GM12878 (cell line): ENCODE results near the gene SYNPR. TPM values are rescaled to one million over a fixed set of nuclear protein-coding genes. Genes with fewer than 3 reads are reported as not detected.

Source experiments
- ATAC-seq: fragments of 200-7000 bp; cut with Tn5 transposase; 3 replicates; pipeline ENCODE4 v1.9.1; 2020; ENCODE audit warnings: mild to moderate bottlenecking, moderate library complexity
- BruUV-seq: library from RNA; stranded (reverse); fragments of 400-500 nt; replicated peaks from 2 replicates; lab custom pipeline; 2021; lab: Mats Ljungman, UMichigan
- CTCF ChIA-PET: fragments of 300-600 bp; sonication (Branson Sonifier 250); formaldehyde crosslinking; extraction: SDS; loops from one replicate; lab custom pipeline; 2021; ENCODE audit warnings: inconsistent platforms; lab: Yijun Ruan, JAX
- POLR2A ChIA-PET: fragments of 350-600 bp; formaldehyde crosslinking; extraction: SDS; loops from one replicate; lab custom pipeline; 2021; ENCODE audit warnings: inconsistent platforms; lab: Charles Lee
- RAD21 ChIA-PET: fragments of 300-600 bp; sonication (Branson Sonifier 250); formaldehyde crosslinking; loops from one replicate; lab custom pipeline; 2023; ENCODE audit warnings: antibody characterized with exemption; ENCODE audit not compliant: unreplicated experiment; lab: Charles Lee
- SMC1A ChIA-PET: fragments of 300-600 bp; sonication (Branson Sonifier 250); formaldehyde crosslinking; loops from one replicate; lab custom pipeline; 2023; ENCODE audit not compliant: unreplicated experiment, uncharacterized antibody; lab: Charles Lee
- DNase-seq: peaks from one replicate; pipeline ENCODE4 v3.0.0-alpha.2; 2011; ENCODE audit warnings: low read depth, low spot score
- FAIRE-seq: peaks from 3 replicates; lab custom pipeline; 2011; peaks lifted over from hg19 to GRCh38; lab: Jason Lieb, UNC
- H2AFZ ChIP-seq: 2 replicates; pipeline ENCODE4 v1.6.0; 2011; ENCODE audit warnings: low read depth, low read length, control low read depth; ENCODE audit not compliant: control insufficient read depth
- H3K27ac ChIP-seq: 2 replicates; pipeline ENCODE4 v1.5.1; 2011; ENCODE audit warnings: control low read depth; ENCODE audit not compliant: control insufficient read depth, insufficient read depth
- H3K27me3 ChIP-seq, 2 experiments: replicated peaks in 1 of 2; 2 replicates each; pipeline versions ENCODE4 v1.6.0 to v1.6.1; 2011; ENCODE audit warnings: low read length in 1 of 2; ENCODE audit not compliant: control insufficient read depth in 2 of 2, insufficient read depth in 2 of 2
- H3K36me3 ChIP-seq, 2 experiments: 2 replicates each; pipeline ENCODE4 v1.5.1; 2011; ENCODE audit warnings: low read length in 1 of 2; ENCODE audit not compliant: control insufficient read depth in 2 of 2, insufficient read depth in 2 of 2
- H3K4me1 ChIP-seq: 2 replicates; pipeline ENCODE4 v1.6.1; 2011; ENCODE audit warnings: mild to moderate bottlenecking, low read length, moderate library complexity, mixed read lengths; ENCODE audit not compliant: control insufficient read depth, insufficient read depth
- H3K4me2 ChIP-seq: 2 replicates; pipeline ENCODE4 v1.6.0; 2011; ENCODE audit warnings: control low read depth; ENCODE audit not compliant: control insufficient read depth, insufficient read depth
- H3K4me3 ChIP-seq: fragments of 200-600 bp; sonication (generic); 2 replicates; pipeline ENCODE4 v1.5.1; 2016
- H3K79me2 ChIP-seq: 2 replicates; pipeline ENCODE4 v1.6.0; 2011; ENCODE audit warnings: low read length; ENCODE audit not compliant: control insufficient read depth, insufficient read depth
- H3K9ac ChIP-seq: 2 replicates; pipeline ENCODE4 v1.8.0; 2011; ENCODE audit warnings: low read length, control low read depth, mixed read lengths; ENCODE audit not compliant: control insufficient read depth, insufficient read depth
- H3K9me3 ChIP-seq: replicated peaks from 3 replicates; pipeline ENCODE4 v1.5.1; 2011; ENCODE audit warnings: mild to moderate bottlenecking, low read length; ENCODE audit not compliant: control insufficient read depth, insufficient read depth
- H4K20me1 ChIP-seq: 2 replicates; pipeline ENCODE4 v1.6.0; 2011; ENCODE audit not compliant: control insufficient read depth, insufficient read depth
- CHD4 ChIP-seq: fragments of 200-600 bp; sonication (generic); IDR thresholded peaks from 2 replicates; pipeline ENCODE4 v1.6.1; 2016; ENCODE audit warnings: mild to moderate bottlenecking
- EGR1 ChIP-seq, 2 experiments: IDR thresholded peaks; 1 replicate in 1 of 2; 2 replicates in 1 of 2; pipeline ENCODE4 v1.6.1; 2011 to 2012; ENCODE audit warnings: low read depth in 2 of 2, low read length in 2 of 2, borderline replicate concordance in 1 of 2, mild to moderate bottlenecking in 1 of 2, moderate library complexity in 1 of 2
- HDAC2 ChIP-seq: fragments of 200-600 bp; sonication (generic); IDR thresholded peaks from 2 replicates; pipeline ENCODE4 v1.6.1; 2017
- HDGF ChIP-seq: fragments of 450-650 bp; IDR thresholded peaks from 2 replicates; pipeline ENCODE4 v1.6.1; 2016; ENCODE audit warnings: antibody characterized with exemption
- IKZF1 ChIP-seq: fragments of 450-650 bp; conservative IDR thresholded peaks from 2 replicates; pipeline ENCODE4 v1.6.1; 2017; ENCODE audit warnings: antibody characterized with exemption, mild to moderate bottlenecking
- JUNB ChIP-seq: IDR thresholded peaks from 2 replicates; pipeline ENCODE4 v1.6.1; 2016; ENCODE audit warnings: antibody characterized with exemption, mild to moderate bottlenecking
- JUND ChIP-seq: IDR thresholded peaks from 2 replicates; pipeline ENCODE4 v1.6.1; 2012; ENCODE audit warnings: low read depth, mild to moderate bottlenecking, low read length, improper control_type of control experiment, moderate library complexity
- MTA2 ChIP-seq: fragments of 450-650 bp; IDR thresholded peaks from 2 replicates; pipeline ENCODE4 v1.6.1; 2016; ENCODE audit warnings: low read depth, mild to moderate bottlenecking, moderate library complexity
- NR2C1 ChIP-seq: fragments of 450-650 bp; IDR thresholded peaks from 2 replicates; pipeline ENCODE4 v1.6.1; 2017; ENCODE audit warnings: antibody characterized with exemption, mild to moderate bottlenecking, moderate library complexity
- NR2C2 ChIP-seq: IDR thresholded peaks from 2 replicates; pipeline ENCODE4 v1.6.1; 2011; ENCODE audit warnings: borderline replicate concordance, low read depth; ENCODE audit not compliant: control insufficient read depth, insufficient read length
- RB1 ChIP-seq: fragments of 450-650 bp; formaldehyde crosslinking; IDR thresholded peaks from 2 replicates; pipeline ENCODE4 v1.6.1; 2017; ENCODE audit warnings: mild to moderate bottlenecking, borderline replicate concordance
- RELA ChIP-seq: fragments of 450-650 bp; IDR thresholded peaks from 2 replicates; pipeline ENCODE4 v1.8.0; 2014; ENCODE audit warnings: borderline replicate concordance; ENCODE audit not compliant: partially characterized antibody
- RUNX3 ChIP-seq: IDR thresholded peaks from 2 replicates; pipeline ENCODE4 v1.6.1; 2012; ENCODE audit warnings: low read length, inconsistent platforms
- SIX5 ChIP-seq: IDR thresholded peaks from 2 replicates; pipeline ENCODE4 v1.6.1; 2011; ENCODE audit warnings: mild to moderate bottlenecking, low read depth, low read length, moderate library complexity; ENCODE audit not compliant: severe bottlenecking
- TAF1 ChIP-seq: IDR thresholded peaks from 2 replicates; pipeline ENCODE4 v1.6.1; 2011; ENCODE audit warnings: mild to moderate bottlenecking, low read depth, low read length, borderline replicate concordance
- TARDBP ChIP-seq: IDR thresholded peaks from 2 replicates; pipeline ENCODE4 v1.6.1; 2016; ENCODE audit warnings: borderline replicate concordance
- ZBED1 ChIP-seq: IDR thresholded peaks from 2 replicates; pipeline ENCODE4 v1.6.1; 2016; ENCODE audit warnings: borderline replicate concordance
- ZNF207 ChIP-seq: fragments of 450-650 bp; IDR thresholded peaks from 2 replicates; pipeline ENCODE4 v1.6.1; 2014; ENCODE audit warnings: antibody characterized with exemption, mild to moderate bottlenecking, borderline replicate concordance
- ZNF384 ChIP-seq: IDR thresholded peaks from 2 replicates; pipeline ENCODE4 v1.6.1; 2012; ENCODE audit warnings: low read depth, mild to moderate bottlenecking, low read length, improper control_type of control experiment, borderline replicate concordance
- WGBS: methylation state at CpG from one replicate; pipeline ENCODE4 v1.1.6; 2016; ENCODE audit warnings: low lambda C conversion rate; ENCODE audit not compliant: insufficient replicate concordance, insufficient coverage; ENCODE audit errors: missing lambda C conversion rate; 5-methylcytosine and 5-hydroxymethylcytosine counted together
- in situ Hi-C: fragments of 300-500 bp; cut with MboI; formaldehyde crosslinking; loops from 9 replicates; pipeline ENCODE4 v1.14.3; 2018; ENCODE audit warnings: mixed read lengths
- intact Hi-C: fragments of 100-400 bp; cut with micrococcal nuclease; formaldehyde crosslinking; loops from one replicate; pipeline ENCODE4 v1.14.2; 2022; ENCODE audit not compliant: unreplicated experiment
- polyA plus RNA-seq, 11 experiments: library from polyadenylated mRNA; depleted of rRNA in 4 of 11; unstranded in 6 of 11; stranded (reverse) in 5 of 11; fragments of >200 nt; fragmentation: Nextera tagmentation in 4 of 11; fragmentation: Illumina TruSeq in 1 of 11; extraction: Ambion mirVana in 4 of 11; extraction: Trizol in 1 of 11; gene quantifications; 1 replicate in 1 of 11; 2 replicates in 10 of 11; pipeline versions ENCODE4 v1.2.1 to v1.2.3, GENCODE V29; 2011 to 2016; ENCODE audit warnings: inconsistent platforms in 2 of 11, missing spikeins in 2 of 11, low read depth in 1 of 11
- total RNA-seq, 4 experiments: library from RNA; depleted of rRNA in 3 of 4; stranded (reverse); fragments of >200 nt in 3 of 4; fragmentation: Illumina TruSeq in 1 of 4; extraction: Trizol in 1 of 4; gene quantifications; 2 replicates each; pipeline versions ENCODE4 v1.2.1 to v1.2.3, GENCODE V29; 2013 to 2021
- TF ChIP-seq, protein P1 (sequence below): fragments of 450-650 bp; IDR thresholded peaks from 2 replicates; pipeline ENCODE4 v1.6.1; 2017; ENCODE audit warnings: mild to moderate bottlenecking, moderate library complexity
- TF ChIP-seq, protein P2 (sequence below): fragments of 450-650 bp; IDR thresholded peaks from 2 replicates; pipeline ENCODE4 v1.6.1; 2017; ENCODE audit warnings: low read depth, mild to moderate bottlenecking, moderate library complexity

The SYNPR gene
- total and polyA plus RNA-seq, 10 of the 15 experiments (the other 5 are each of a cell fraction or from before 2014, with no cell fraction given), result not detected

DNA sequence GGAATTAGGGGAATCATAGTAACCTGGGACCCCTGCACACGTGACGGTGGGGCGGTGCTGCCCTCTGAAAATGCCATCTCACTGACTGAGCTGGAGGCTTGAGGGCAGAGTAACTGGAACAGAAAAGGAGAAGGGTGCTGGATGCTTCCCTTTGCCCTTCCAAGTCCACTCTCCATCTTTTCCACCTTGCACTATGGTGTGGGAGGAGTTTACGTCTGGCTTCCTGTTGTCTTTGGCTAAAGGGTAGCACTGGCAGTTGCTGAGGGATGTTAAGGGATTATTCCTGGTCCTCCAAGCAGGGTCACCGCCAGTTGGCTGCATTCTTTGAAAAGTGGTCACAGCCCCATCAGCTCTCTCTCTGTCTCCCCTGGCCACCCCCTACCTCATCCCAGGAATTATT is 245.0 kb downstream of the SYNPR start (continued):
- TF ChIP-seq, protein P1, sequence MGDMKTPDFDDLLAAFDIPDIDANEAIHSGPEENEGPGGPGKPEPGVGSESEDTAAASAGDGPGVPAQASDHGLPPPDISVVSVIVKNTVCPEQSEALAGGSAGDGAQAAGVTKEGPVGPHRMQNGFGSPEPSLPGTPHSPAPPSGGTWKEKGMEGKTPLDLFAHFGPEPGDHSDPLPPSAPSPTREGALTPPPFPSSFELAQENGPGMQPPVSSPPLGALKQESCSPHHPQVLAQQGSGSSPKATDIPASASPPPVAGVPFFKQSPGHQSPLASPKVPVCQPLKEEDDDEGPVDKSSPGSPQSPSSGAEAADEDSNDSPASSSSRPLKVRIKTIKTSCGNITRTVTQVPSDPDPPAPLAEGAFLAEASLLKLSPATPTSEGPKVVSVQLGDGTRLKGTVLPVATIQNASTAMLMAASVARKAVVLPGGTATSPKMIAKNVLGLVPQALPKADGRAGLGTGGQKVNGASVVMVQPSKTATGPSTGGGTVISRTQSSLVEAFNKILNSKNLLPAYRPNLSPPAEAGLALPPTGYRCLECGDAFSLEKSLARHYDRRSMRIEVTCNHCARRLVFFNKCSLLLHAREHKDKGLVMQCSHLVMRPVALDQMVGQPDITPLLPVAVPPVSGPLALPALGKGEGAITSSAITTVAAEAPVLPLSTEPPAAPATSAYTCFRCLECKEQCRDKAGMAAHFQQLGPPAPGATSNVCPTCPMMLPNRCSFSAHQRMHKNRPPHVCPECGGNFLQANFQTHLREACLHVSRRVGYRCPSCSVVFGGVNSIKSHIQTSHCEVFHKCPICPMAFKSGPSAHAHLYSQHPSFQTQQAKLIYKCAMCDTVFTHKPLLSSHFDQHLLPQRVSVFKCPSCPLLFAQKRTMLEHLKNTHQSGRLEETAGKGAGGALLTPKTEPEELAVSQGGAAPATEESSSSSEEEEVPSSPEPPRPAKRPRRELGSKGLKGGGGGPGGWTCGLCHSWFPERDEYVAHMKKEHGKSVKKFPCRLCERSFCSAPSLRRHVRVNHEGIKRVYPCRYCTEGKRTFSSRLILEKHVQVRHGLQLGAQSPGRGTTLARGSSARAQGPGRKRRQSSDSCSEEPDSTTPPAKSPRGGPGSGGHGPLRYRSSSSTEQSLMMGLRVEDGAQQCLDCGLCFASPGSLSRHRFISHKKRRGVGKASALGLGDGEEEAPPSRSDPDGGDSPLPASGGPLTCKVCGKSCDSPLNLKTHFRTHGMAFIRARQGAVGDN, result no peak
- TF ChIP-seq ZNF384 (no peak), ZBED1 (no peak), RUNX3 (no peak), HDGF (no peak), EGR1 (IDR thresholded peaks at IDR 0.05; ENCODE audit: borderline replicate concordance in 1 of 2, low read depth in 2 of 2, low read length in 2 of 2) (no peak), RELA (no peak), JUNB (no peak), MTA2 (no peak)
- TF ChIP-seq, all 136 proteins: peak for 0

DNA sequence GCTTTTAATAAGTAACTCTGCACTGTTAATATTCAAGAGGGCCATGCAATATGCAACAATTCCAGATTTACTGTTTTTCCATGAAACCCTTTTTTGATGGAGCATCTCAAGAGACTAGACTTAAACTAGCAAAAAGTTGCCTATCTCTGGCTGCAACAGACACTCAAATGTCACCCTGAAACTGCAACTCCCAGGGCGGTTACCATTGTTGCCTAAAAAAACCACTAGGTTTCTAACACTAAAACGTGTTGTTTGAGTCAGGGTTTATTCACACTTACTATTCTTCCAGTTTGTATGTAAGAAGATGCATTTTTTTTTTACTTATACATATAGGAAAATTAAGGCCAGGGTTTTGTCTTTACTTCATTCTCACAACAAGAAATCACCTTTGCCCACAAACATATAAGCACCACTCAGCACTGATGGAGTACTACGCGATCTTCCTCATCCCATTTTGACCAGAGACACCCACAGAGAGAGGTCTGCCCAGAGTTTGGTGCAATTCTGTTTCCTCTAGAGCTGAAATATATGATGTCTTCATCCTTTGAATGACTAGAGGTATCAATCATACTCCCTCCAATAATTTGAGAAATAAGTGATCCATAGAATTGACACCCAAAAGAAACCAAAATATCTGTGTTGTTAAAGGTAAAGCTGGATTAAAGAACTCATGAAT is 250.4 kb downstream of the SYNPR start:
- H3K27me3 ChIP-seq, result no peaks in the 10 kb centered on the region; a peak in 1 of 4 replicates
- H3K79me2 ChIP-seq, result no peaks in the 10 kb centered on the region
- RAD21 ChIA-PET, result no interaction called here
- 9% methylated on average over 4 of the region's 4 CpGs for WGBS
- no peaks in the 10 kb centered on the region for H4K20me1 ChIP-seq
- no peaks in the 10 kb centered on the region for H3K4me1 ChIP-seq
- H3K4me2 ChIP-seq, result no peak overlapping the region
- no peaks in the 10 kb centered on the region for H3K36me3 ChIP-seq
- H3K27ac ChIP-seq, result no peak overlapping the region
- POLR2A ChIA-PET, result no interaction called here
- FAIRE-seq (no peak), DNase-seq (no peak), ATAC-seq (no peak)
- CTCF ChIA-PET, result no interaction called here
- H3K9ac ChIP-seq, result no peak overlapping the region
- no peaks in the 10 kb centered on the region for H3K9me3 ChIP-seq
- no peak overlapping the region for H2AFZ ChIP-seq
- BruUV-seq, result no TSS peak
- H3K4me3 ChIP-seq, result no peak overlapping the region
- SMC1A ChIA-PET, result no interaction called here
- in situ Hi-C loops, result no loop called here
- intact Hi-C loops, result no loop called here
- TF ChIP-seq JUND, result no peak
- TF ChIP-seq TARDBP, result no peak
- TF ChIP-seq, protein P2, sequence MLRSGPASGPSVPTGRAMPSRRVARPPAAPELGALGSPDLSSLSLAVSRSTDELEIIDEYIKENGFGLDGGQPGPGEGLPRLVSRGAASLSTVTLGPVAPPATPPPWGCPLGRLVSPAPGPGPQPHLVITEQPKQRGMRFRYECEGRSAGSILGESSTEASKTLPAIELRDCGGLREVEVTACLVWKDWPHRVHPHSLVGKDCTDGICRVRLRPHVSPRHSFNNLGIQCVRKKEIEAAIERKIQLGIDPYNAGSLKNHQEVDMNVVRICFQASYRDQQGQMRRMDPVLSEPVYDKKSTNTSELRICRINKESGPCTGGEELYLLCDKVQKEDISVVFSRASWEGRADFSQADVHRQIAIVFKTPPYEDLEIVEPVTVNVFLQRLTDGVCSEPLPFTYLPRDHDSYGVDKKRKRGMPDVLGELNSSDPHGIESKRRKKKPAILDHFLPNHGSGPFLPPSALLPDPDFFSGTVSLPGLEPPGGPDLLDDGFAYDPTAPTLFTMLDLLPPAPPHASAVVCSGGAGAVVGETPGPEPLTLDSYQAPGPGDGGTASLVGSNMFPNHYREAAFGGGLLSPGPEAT, result no peak
- TF ChIP-seq ZNF207, result no peak
- TF ChIP-seq IKZF1, result no peak
- TF ChIP-seq NR2C2, result no peak
- no peak for TF ChIP-seq RB1
- no peak for TF ChIP-seq NR2C1
- TF ChIP-seq CHD4, result no peak
- TF ChIP-seq TAF1, result no peak
- no peak for TF ChIP-seq HDAC2
- no peak for TF ChIP-seq SIX5
